MM.1S (cell line): ENCODE results near the gene CHPF.

ENCODE experiments used
- EZH2 ChIP-seq: fragments of 300-600 bp; sonication (generic); optimal IDR thresholded peaks from 2 replicates; pipeline ENCODE3; 2017; ENCODE audit warnings: low read depth, mild to moderate bottlenecking, antibody characterized with exemption, low read length, mixed read lengths
- EZH2phosphoT487 ChIP-seq: fragments of 300-600 bp; sonication (generic); IDR thresholded peaks from 2 replicates; pipeline ENCODE4 v1.6.1; 2018; ENCODE audit warnings: antibody characterized with exemption, low read length
- TF ChIP-seq, protein P1 (sequence below): fragments of 300-600 bp; sonication (generic); IDR thresholded peaks from 2 replicates; pipeline ENCODE4 v1.5.1; 2016; ENCODE audit warnings: antibody characterized with exemption, low read length, mixed read lengths

DNA sequence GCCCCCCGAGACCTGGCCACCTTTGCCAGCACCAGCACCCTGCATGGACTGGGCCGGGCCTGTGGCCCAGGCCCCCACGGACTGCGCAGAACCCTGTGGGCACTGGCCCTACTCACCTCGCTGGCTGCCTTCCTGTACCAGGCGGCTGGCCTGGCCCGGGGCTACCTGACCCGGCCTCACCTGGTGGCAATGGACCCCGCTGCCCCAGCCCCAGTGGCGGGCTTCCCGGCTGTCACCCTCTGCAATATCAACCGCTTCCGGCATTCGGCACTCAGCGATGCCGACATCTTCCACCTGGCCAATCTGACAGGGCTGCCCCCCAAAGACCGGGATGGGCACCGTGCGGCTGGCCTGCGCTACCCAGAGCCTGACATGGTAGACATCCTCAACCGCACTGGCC, 28.8 kb downstream of the CHPF start:
- TF ChIP-seq, protein P1, sequence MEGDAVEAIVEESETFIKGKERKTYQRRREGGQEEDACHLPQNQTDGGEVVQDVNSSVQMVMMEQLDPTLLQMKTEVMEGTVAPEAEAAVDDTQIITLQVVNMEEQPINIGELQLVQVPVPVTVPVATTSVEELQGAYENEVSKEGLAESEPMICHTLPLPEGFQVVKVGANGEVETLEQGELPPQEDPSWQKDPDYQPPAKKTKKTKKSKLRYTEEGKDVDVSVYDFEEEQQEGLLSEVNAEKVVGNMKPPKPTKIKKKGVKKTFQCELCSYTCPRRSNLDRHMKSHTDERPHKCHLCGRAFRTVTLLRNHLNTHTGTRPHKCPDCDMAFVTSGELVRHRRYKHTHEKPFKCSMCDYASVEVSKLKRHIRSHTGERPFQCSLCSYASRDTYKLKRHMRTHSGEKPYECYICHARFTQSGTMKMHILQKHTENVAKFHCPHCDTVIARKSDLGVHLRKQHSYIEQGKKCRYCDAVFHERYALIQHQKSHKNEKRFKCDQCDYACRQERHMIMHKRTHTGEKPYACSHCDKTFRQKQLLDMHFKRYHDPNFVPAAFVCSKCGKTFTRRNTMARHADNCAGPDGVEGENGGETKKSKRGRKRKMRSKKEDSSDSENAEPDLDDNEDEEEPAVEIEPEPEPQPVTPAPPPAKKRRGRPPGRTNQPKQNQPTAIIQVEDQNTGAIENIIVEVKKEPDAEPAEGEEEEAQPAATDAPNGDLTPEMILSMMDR, result no peak
- TF ChIP-seq EZH2 (no peak), EZH2phosphoT487 (no peak)
